ENCODE results near the gene ARHGAP31.
"Not testable (repeated sequence)": the region's sequence is repeated elsewhere in the genome, so short reads cannot be mapped to it uniquely, and the experiment has no call there.

The ARHGAP31 gene, protein sequence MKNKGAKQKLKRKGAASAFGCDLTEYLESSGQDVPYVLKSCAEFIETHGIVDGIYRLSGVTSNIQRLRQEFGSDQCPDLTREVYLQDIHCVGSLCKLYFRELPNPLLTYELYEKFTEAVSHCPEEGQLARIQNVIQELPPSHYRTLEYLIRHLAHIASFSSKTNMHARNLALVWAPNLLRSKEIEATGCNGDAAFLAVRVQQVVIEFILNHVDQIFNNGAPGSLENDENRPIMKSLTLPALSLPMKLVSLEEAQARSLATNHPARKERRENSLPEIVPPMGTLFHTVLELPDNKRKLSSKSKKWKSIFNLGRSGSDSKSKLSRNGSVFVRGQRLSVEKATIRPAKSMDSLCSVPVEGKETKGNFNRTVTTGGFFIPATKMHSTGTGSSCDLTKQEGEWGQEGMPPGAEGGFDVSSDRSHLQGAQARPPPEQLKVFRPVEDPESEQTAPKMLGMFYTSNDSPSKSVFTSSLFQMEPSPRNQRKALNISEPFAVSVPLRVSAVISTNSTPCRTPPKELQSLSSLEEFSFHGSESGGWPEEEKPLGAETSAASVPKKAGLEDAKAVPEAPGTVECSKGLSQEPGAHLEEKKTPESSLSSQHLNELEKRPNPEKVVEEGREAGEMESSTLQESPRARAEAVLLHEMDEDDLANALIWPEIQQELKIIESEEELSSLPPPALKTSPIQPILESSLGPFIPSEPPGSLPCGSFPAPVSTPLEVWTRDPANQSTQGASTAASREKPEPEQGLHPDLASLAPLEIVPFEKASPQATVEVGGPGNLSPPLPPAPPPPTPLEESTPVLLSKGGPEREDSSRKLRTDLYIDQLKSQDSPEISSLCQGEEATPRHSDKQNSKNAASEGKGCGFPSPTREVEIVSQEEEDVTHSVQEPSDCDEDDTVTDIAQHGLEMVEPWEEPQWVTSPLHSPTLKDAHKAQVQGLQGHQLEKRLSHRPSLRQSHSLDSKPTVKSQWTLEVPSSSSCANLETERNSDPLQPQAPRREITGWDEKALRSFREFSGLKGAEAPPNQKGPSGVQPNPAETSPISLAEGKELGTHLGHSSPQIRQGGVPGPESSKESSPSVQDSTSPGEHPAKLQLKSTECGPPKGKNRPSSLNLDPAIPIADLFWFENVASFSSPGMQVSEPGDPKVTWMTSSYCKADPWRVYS (N-terminal part only)

DNA sequence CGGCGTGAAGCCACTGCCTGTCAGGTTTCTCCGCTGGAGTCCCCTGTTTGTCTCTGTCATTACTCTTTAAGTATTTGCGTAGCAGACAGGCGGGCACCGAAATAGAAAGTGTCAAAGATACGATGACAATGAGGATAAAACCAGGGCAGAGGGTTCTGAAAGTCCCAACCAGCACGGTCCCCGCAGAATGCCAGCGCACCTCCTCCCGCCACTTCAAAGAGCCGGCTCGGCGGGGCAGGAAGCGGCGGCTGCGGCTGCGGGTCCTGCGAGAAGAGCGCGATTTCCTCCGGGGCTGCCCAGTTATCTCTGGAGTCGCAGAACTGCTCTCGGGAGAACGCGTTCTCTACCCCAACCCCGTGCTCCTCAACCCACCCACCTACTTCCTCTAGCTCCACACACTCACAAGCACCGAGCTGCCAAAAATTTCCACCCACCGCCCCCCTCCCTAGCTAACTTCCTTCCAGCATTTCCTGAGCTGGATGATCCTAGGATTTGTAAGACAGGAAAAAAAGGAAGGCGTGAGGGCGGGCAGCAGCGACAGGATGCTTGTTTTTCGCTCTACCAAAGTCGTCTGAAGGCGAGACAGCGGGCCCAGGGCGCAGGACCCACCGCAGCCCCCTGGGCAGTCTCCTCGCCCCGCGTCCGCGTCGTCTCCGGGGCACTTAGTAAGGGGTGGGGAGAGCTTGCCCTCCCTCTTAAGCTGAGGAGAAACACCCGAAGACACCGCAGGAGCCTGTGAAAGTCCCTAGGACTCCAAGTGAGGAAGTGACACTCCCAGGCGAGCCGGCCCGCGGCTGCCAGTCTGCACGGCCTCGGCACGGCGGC lies at the start of gene ARHGAP31:
Gene ARHGAP31, plus strand, starts transcription at position 513 of the 825 bp plus-strand sequence. CDS start 522 bp downstream, outside the sequence.
- no peak for DNase-seq

DNA sequence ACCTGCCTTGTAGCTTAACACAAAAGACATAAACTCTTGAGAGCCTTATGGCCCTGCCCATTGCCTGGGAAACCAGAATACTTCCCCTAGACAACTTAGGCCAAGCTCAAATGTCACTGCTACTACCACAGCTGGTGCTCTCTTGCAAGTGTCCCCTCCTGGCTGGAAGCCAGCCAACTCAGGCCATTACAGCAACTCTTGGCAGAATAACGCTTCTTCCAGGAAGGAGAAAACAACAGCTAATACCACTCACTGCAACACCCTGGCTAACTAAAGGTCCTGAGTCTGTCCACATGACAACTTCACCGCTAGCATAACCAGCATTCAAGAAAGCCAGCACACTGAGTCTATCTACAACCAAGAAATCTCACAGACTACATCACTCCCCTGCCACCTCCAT lies 48.4 kb upstream of the ARHGAP31 start:
- no peak for DNase-seq

DNA sequence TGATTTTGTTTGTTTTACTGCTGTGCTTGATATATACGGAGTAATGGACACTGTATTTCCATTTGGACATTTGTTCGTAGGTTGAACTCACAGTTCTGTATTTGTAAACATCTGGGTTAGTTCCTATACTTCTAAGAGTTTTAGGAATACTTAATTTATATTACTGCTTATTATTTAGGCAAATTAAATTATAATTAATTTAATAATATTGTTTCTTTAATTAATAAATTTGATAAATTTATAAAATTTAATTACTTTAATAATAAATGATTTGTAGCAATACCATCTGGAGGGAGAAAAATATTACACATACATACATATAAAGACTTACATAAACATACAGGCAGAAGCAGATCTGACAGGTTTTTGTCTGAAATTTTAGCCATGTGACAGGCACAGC lies 39.0 kb upstream of the ARHGAP31 start:
- DNase-seq, result no peak

- DNase-seq, result no peak
Measured at GRCh38 chr3:119257111-119257510, 37.1 kb upstream of the ARHGAP31 start.

- DNase-seq, result no peak
Measured at GRCh38 chr3:119257654-119258410, 36.4 kb upstream of the ARHGAP31 start.

DNA sequence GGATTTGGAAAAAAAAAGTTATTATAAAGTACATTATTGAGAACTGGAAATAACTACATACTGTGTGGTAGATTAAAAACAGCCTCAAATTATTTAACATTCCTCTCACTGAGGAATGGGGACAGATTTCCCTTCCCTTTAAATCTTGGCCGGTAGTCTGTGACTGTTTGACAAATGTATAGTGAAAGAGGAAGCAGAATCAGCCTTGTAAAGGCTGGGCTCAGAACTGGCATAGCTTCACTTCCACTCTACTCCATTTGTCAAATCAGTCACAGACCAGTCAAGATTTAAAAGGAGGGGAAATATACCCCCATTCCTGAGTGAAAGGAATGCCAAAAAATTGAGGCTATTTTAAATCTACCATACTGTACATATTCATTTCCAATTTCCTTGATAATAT lies 35.3 kb upstream of the ARHGAP31 start:
- peak; percentile 28 for DNase-seq

DNA sequence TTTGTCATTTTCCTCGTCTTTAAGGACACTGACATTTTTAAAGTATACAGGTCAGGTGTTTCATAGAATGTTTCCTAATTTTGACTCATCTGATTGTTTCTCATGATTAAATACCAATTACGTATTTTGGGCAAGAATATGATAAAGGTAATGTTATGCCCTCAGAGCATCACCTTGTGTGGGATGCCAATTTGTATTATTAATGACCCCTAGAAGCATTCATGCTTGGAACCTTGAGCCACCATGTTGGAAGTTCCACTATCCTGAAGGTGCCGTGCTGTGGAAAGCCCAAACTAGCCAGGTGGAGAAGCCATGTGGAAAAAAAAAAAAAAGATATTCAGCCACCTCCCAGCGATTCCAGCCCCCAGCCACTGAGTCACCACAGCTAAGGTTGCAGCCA lies 34.4 kb upstream of the ARHGAP31 start:
- no peak for DNase-seq

DNA sequence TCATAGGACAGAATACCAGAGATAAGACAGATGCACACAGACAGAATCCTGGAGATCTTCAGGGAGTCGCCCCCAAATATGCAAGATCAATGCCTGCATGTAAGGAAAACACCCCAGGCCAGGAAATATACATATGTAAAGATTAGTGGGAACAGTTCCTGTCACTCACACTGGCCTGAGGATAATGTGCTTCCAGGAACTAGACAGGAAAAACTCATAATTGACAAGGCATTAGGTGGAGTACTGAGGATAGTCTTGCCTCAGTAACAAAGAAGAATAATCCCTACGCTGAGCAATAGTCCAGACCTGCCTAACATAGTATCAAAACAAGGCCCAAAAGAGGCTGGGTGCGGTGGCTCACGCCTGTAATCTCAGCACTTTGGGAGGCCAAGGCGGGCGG lies 33.1 kb upstream of the ARHGAP31 start:
- DNase-seq, result no peak

- not testable (repeated sequence) for DNase-seq
Measured at GRCh38 chr3:119270212-119270611, 24.0 kb upstream of the ARHGAP31 start.

DNA sequence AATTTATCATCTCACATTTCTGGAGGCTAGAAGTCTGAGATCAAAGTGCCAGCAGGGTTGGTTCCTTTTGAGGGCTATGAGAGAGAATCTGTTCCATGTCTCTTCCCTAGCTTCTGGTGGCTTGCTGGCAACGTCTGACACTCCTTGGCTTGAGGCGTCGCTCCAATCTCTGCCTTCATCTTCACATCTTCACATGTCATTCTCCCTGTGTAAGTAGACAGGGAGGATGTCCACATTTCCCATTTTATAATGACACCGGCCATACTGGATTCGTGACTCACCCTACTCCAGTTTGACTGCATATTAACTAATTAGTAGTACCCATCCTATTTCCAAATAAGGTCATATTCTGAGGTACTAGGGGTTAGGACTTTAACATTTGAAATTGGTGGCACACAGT lies 17.5 kb upstream of the ARHGAP31 start:
- no peak for DNase-seq

DNA sequence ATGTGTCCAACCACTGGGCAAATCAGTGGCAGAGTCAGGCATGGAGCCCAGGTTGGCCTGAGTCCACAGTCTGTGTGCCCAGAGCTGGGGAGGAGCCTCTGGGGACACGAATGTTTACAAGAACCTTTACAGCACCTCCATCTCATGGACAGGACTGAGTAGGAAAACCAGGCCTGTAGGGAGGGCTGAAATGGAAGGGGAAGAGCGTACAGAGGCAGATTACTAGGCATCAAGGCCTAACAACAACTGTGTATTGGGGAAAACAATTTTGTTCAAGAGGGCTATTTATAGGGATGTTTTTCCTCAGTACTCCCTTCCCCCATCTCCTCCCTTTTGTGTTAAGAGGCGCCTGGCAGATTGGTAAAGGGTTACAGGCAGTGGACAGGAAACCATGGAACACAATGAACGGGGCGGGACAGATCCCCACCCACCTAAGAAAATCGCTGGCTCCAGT lies 15.1 kb upstream of the ARHGAP31 start:
- DNase-seq, result no peak

GRCh38 chr3:119279584-119280243 lies 14.5 kb upstream of the ARHGAP31 start:
- DNase-seq, result no peak

GRCh38 chr3:119288669-119289403 lies 5.3 kb upstream of the ARHGAP31 start:
- no peak for DNase-seq

GRCh38 chr3:119289404-119289770 lies 4.8 kb upstream of the ARHGAP31 start:
- DNase-seq, result no peak

DNA sequence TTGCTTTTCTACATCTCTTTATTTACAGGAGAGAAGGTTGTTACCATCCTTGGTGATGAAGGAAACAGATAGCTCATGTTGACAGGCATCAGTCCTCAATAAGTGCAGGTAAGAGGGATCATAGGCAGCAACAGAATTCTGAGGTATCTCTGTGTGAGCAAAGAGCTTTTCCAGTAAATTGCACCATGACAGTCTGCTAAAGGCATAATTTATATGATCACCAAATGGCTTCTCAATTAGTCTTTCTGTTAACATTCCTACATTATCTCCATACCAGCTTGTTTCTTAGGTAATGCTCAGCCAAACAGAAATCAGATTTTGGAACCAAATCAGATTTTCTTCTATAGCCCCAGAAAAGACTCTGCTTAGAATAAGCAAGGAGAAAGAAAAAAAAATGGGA lies 3.6 kb upstream of the ARHGAP31 start:
- DNase-seq, result no peak

DNA sequence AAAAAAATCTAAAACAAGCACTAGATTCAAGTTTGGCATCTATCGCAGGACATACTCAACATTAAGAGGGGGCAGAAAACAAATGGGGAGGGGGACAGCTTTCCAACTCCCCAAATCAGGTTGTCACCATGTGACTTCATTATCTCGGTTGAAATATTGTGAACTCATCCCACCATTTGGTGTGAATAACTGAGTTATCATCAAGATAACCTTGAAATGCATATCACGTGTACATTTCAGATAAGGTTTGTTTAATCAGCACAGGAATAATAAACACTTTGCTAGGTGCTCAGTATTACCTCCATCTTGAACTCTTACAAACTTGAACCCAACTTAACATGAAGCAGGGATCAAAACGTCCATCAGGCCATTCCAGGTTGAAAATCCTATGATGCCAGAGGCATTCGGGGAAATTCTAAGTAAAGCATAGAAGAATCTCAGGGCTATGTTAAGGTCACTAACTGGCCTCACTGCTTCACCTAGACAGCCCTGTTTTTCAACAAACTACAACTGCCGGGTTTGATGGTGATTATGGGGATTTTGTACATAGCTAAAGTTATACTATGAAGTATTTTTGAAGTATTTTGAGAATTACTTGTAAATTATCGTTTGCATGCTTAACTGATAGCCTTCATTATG lies 3.0 kb upstream of the ARHGAP31 start:
- DNase-seq, result no peak

GRCh38 chr3:119292666-119293065 lies 1.5 kb upstream of the ARHGAP31 start:
- DNase-seq, result no peak

DNA sequence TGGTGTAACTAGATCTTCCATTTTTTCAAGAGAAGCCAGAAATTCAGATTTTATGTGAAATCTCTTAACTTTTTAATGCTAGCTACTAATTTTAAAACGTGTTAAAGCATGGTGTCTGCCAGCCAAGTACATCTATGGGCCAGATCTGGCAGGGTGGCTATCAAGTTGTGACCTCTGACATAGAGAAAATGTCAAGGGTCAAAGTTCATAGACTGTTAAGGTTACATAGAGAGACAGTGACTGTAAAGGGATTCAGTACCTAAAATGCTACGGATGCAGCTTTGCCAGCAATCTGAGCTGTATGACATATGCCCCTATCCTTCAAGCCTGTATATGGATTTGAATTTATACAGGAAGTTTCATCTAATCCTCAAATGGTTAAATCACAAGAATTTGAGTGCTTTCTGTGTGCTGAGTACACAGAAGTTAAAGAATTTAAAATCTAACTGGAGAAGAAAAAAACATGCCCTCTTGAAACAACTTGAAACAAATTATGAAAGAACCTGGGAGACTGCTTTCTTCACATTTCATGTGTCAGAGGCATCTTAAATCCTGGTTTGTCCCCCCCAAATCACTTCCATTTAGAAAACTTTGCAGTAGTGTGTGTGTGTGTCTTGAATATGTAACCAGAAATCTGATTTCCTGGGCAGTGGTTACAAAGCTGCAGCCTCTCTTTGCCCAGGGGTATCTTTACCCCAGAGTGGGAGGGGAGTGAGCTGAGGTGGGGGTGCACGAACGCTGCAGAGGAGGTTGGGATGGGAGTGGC lies 895 bp upstream of the ARHGAP31 start:
- no peak for DNase-seq
